MV-4-11 (cell line): Measurements from ENCODE around the gene CSNK1D.
"Not testable (repeated sequence)": the region's sequence is repeated elsewhere in the genome, so short reads cannot be mapped to it uniquely, and the experiment has no call there.

ENCODE experiments used
- DNase-seq: peaks from one replicate; lab custom pipeline; 2025; lab: John Stamatoyannopoulos, UW

Gene CSNK1D

DNA sequence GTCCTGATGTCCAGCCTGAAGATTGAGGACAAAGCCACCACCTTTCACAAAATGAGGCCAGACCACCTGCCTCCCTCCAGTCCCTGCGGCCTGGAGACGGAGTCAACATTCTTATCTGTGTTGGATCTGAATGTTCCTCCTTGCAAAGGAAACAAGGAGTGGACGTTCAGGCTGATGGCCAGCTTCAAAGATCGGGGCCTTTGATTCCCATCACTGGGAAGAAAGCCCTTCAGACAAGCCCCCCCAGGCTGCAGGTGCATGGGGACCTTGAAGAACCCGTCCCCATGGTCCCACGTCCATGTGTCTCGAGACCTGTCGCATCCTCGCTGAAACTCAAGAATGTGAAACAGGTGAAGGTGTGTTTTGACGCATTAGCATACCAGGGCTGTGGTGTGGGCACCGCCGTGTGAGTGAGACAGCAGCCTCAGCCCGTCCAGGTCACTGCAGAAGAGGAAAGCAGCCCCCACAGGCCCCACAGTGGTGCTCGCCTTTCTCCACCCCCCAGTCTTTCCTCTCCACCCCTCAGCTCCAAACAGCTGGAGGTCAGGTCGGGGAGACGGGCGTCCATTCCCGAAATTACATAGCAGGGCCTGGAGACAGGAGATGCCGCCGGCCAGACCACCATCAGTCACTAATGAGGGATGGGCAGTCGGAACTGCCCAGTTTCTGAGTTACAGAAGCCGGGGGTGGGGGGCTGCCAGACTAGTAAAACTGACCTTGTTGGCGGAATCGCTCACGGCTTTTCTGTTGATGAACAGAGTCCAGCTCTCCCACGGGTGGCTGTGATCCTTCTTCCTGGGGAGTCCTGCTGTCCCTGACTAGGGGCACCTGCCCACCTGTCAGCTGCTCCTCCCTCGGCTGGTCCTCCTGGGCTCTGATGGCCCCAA, 877 bp upstream of the CSNK1D start:
- no peak for DNase-seq

DNA sequence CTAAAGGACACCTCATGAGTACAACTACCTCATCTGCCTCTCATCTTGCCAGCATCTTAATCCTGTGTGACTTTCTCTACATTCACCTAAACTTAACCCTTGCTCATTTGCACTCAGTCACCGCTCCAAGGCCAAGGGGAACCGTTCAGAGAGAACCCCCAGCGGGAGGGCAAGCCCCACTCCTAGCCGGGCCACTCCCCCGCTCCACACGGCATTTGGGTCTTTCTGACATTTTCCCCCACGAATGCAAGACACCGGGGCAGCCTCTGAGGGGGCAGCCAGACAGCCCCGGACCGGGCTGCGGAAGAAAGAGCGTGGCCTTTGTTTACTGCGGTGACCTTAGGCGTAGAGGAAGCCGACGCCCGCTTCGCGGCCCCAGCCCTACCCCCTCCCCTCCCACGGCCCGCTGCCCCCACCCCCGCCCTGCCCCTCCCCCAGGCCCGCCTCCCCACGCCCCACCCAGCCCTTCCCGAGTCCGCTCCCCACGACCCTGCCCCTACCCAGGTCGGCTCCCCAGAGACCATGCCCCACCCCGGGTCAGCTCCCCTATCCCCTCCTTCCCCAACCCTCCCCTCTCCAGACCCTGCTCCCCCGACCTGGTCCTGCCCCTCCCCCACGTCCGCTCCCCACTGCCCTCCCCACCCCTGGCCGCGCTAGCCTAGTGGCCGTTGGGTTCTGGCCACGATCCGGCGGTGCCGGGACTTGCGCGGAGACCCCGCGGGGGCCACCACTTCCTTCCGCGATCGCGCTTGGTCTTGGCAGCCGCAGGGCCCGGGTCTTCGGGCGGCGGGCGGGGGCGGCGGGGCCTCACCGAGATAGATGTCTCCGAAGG, 789 bp downstream of the CSNK1D start:
- DNase-seq = no peak

DNA sequence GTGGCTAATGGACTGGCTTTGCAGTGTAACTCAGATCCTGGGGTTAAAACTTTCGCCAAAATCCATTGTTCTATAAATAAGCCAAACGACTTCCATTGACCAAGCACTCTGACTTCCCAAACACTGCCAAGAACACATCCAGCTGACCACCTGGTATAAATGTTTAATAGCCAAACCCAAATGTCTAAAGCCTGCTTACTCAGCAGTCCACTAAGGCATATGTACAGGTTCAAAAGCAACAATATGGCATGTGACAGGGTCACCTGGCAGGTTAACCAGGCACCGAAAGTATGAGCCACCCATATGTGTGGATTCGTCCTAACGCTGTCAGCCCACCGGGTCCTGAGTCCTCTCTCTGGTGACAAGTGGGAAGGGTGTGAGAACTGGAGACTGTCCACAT, 2.1 kb downstream of the CSNK1D start:
- DNase-seq = no peak

DNA sequence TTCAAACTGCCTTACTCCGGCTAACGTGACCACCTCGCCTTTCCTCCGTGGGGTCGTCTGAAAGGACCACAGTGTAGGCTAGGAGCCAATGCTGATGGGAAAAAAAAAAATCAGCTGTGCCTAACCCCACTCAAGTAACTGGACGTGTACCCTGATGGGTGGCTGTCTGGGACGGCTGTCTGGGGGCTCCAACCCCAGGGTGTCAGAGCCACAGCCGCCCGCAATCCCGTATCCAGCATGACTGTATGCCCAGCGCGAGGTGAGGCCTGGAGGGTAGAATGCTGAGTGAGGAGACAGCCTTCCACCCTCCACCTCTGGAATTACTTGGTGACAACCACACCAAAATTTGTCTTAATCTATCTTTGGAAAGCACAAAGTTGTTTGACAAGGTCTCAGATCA, 2.8 kb downstream of the CSNK1D start:
- DNase-seq = no peak

DNA sequence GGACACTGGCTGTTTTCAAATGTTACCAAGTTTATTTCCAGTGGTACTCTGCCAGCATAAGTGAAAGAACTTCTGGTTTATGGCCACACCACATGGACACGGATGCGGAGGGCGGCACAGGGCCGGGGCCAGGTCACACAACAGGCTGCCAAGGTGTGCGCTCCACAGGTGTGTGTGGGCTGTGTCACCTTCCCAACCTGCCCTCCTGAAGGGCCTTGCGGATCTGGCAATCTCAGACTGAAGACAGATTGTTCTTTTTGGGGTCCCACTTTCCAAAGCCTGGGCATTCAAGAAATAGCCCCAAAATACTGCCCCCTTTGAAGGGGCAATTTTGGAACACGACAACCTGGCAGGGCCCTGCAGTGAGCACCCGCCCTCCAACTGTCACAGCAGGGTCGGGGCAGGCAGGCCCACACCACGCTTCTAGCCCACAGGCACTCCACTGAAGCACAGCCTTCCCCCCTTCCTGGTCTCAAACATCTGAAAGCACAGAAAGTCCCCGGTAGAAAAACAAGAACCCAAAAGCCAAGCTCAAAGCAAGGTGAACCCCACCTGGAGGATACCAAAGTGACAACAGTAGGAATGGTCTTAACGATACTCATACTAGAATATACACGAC, 3.5 kb downstream of the CSNK1D start:
- DNase-seq = no peak

DNA sequence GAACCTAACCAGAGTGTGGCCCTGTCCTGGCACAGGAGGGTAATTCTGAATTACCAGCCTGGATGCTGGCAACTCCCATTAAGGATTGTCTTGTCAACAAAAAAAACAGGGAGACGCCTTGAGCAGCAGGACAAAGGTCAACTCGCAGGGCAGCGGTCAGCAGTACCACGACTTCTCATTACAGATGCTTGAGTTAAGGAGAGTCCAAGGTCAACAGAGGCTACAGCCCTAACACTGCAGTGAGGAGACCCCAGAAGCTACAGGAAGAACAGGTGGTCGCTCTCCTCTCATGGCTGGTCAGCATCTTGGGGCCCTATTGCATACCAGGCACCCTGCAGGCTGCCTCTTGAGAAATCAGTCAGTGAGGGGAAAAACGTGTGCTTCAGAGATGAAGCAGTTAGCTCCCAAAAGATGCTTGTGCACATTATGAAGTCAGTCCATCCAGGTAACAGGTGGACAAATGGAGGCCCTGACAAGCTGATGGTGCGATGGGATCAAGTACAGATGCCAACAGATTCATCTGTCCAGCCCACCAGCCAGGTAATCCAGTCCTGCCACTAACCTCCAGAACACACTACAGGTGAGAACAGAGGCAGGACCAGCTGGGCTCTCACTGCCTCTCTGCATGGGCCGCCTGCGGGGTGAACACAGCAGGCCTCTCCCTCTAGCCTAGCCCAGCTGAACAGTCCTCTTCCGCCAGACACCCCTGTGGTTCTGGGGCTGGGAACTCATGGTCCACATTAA, 4.2 kb downstream of the CSNK1D start:
- DNase-seq = no peak

DNA sequence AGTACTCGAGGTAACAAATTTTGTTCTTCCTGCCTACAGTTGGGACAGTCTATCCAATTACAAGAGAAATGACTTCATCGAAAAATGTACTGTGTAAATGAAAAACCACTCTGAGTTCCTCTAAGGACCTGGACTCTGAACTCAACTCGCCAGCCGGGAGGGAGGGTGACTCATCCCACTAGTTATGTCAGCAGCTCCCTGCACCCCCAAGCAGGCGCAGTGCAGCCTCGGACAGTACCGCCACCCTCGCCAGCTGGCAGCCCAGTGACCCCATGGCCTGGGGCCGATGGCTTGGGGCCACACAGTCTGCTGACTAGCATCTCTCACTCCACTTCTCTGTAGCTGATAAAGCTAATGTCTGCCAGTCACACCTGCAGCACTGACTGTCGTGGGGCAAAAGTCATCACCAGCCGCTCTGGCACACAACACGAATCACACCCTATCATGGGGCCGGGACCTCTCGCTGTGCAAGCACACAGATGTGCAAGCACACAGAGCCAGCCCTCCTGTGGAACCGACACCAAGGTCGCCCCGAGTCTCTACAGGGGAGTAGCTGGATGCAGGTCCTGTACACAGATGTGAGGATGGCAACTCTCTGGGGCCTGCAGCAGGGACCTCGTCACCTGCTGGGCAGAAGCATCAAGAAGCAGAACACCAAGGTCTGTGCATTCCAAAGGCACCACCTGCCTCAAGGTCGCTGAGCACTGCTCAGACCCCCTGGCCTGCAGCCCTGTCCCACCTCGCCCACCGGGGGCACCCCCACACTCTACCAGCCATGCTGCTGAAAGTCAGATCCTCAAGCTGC, 5.7 kb downstream of the CSNK1D start:
- peak; percentile 91 for DNase-seq

DNA sequence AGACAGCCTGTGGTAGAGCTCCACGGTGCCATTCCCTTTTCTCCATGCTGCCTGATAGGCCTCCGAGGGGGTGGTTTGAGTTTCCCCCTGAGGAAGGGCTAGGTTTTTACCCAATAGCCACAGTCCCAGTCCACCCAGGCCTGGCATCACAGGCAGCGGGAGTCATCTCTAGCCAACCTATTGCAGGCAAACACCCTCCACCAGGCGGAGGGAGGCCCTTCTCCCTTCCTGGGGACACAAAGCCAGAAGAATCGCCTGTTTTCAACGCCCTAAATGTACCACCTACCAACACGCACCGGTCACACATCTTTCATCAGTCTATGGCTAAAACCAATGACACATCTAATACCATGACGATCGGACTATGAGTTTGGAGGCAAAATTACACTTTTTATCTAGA, 7.4 kb downstream of the CSNK1D start:
- DNase-seq = no peak

DNA sequence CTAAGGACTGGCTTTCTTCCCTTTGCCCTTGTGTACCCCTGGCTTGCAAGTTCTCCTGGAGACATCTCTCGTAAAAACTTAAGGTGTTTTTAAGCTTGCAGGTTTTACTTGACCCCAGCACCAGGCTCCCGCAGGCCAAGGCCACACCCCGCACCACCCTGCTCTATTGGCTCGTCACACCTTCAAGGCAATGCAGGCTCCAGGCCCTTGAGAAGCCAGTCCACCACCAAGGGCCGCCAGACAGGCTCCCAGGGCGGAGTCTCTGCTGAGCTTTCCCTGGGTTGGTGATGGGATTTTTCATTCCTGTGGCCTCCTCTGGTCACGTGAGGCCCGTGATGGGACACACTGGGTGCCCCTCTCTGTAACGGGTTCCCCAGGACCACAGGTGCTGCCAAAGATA, 9.9 kb downstream of the CSNK1D start:
- DNase-seq = no peak

DNA sequence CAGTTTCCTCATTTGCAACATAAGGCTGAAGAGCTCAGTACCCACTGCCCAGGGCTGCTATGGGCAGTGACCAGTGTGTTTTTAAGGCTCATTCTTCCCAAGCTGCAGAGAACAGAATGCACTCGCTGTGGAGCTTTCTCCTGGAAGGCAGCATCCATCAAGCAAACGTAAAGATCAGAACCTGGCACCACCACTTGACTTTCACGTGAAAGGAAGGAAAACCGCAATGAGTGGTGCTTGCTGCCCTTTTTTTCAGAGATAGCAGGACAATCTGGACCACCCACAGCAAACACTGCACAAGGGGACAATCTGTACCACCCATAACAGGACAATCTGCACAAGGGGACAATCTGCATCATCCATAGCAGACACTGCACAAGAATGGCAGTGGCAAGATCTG, 11.2 kb downstream of the CSNK1D start:
- no peak for DNase-seq

DNA sequence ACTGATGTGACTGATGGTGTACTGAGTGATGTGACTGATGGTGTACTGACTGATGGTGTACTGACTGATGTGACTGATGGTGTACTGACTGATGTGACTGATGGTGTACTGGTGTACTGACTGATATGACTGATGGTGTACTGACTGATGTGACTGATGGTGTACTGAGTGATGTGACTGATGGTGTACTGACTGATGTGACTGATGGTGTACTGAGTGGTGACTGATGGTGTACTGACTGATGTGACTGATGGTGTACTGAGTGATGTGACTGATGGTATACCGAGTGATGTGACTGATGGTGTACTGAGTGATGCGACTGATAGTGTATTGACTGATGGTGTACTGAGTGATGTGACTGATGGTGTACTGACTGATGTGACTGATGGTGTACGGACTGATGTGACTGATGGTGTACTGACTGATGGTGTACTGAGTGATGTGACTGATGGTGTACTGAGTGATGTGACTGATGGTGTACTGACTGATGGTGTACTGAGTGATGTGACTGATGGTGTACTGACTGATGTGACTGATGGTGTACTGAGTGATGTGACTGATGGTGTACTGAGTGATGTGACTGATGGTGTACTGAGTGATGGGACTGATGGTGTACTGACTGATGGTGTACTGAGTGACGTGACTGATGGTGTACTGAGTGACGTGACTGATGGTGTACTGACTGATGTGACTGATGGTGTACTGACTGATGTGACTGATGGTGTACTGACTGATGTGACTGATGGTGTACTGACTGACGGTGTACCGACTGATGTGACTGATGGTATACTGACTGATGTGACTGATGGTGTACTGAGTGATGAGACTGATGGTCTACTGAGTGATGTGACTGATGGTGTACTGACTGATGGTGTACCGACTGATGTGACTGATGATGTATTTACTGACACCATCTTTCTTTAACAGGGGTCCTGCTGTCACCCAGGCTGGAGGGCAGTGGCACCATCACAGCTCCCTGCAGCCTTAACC, 13.2 kb downstream of the CSNK1D start:
- not testable (repeated sequence) for DNase-seq

DNA sequence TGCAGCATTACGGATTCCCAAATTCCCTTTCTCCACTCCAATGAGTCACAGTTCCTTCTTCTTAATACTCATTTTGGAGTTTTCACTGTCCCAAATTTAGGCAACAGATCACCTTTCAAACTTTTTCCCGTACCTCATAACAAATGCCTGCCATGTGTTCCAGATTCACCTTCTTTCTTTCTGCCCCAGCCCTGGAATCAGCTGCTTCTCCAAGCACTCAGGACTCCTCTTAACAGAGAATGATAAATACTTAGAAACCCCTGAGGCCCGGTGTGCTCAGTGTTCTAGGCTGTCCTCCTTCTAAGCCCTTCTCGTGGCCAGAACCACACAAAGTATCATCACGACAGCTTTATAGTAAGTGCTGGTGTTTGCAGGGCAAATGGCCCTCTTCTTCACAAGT, 14.9 kb downstream of the CSNK1D start:
- no peak for DNase-seq

DNA sequence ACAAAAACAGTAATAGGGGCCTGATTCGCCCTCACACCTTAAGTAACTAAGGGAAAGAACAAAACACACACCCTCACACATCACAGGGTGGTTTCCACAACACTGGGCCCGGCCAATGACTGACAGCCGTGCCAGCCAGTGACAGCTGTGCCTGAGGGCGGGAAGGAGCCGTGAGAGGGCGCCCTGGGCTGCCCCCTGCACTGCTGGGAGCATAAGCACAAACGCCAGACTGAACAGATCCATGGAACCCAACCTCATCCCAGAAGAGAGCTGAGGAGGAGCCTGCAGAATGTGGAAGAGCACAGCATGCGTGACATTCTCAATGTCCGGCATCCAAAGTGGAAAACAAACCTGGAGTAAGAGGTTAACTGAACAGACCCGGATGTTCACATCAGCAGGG, 16.0 kb downstream of the CSNK1D start:
- DNase-seq = no peak

DNA sequence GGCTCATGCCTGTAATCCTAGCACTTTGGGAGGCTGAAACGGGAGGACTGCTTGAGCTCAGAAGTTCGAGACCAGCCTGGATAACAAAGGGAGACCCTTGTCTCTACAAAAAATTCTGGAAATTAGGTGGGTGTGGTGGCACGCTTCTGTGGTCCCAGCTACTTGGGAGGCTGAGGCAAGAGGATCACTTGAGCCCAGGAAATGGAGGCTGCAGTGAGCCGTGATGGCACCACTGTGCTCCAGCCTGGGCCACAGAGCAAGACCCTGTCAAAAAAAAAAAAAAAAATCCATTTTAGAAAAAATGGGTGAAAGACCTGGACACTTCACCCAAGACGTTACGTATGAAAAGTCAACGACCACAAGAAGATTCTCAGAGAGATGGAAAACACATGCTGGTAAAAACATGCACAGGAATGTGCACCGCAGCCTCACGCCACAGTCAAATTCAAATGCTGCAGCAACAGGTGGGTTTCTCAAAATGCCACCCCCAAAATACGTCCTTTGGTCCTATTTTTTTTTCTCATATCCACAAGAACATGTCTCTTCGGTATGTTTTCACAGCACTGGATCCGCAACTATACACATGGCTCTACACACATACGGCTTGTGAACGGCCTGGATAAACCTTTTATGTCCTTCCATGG, 17.1 kb downstream of the CSNK1D start:
- DNase-seq = no peak

DNA sequence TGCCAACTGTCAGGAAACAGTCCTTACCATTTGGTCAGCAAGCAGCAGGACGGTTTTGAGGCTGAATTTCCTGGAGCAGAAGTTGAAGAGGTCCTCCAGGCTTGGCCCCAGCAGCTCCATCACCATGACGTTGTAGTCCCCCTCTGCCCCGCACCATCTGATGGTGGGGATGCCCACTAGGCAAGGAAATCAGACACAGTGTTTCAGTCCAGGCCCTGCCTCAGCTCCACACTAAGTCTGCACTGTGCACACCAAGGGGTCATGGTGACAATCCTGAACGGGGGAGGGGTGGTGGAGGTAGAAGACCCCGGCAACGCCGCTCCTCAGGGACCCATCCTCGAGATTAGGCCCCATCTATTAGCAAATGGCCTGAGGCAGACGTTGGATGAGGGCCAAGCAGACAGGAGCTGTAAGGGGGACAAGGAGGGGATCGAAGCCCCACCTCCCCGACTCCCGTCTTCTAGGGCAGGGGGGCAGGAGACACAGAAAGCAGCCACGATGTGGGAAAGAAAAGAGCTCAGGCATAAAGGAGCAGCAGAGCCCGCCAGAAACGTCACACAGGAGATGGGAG, 18.0 kb downstream of the CSNK1D start:
- DNase-seq = no peak

DNA sequence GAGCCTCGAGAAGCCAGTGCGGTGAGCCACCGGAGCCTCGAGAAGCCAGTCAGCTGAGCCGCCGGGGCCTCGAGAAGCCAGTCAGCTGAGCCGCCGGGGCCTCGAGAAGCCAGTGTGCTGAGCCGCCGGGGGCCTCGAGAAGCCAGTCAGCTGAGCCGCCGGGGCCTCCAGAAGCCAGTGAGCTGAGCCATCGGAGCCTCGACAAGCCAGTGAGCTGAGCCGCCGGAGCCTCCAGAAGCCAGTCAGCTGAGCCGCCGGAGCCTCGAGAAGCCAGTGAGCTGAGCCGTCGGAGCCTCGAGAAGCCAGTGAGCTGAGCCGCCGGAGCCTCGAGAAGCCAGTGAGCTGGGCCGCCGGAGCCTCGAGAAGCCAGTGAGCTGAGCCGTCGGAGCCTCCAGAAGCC, 18.8 kb downstream of the CSNK1D start:
- not testable (repeated sequence) for DNase-seq

DNA sequence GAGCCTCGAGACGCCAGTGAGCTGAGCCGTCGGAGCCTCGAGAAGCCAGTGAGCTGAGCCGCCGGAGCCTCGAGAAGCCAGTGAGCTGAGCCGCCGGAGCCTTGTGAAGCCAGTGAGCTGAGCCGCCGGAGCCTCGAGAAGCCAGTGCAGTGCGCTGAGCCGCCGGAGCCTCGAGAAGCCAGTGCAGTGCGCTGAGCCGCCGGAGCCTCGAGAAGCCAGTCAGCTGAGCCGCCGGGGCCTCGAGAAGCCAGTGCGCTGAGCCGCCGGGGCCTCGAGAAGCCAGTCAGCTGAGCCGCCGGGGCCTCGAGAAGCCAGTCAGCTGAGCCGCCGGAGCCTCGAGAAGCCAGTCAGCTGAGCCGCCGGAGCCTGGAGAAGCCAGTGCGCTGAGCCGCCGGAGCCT, 19.4 kb downstream of the CSNK1D start:
- DNase-seq = not testable (repeated sequence)

DNA sequence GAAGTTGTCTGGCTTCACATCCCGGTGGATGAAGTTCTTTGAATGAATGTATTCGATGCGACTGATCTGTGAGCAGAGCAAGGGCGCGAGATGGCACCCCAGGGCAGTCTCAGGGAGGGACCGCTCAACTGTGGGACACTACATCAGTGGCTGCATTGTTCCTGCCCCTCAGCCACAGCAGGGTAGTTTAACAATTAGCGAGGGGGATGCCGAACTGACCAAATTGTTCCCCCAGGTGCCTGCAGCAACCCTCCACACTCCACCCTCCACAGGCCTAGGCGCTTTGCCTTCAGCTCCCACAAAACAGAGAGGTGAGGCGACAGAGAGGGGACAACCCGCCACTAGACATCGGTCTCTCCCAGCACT, 20.3 kb downstream of the CSNK1D start:
- no peak for DNase-seq

DNA sequence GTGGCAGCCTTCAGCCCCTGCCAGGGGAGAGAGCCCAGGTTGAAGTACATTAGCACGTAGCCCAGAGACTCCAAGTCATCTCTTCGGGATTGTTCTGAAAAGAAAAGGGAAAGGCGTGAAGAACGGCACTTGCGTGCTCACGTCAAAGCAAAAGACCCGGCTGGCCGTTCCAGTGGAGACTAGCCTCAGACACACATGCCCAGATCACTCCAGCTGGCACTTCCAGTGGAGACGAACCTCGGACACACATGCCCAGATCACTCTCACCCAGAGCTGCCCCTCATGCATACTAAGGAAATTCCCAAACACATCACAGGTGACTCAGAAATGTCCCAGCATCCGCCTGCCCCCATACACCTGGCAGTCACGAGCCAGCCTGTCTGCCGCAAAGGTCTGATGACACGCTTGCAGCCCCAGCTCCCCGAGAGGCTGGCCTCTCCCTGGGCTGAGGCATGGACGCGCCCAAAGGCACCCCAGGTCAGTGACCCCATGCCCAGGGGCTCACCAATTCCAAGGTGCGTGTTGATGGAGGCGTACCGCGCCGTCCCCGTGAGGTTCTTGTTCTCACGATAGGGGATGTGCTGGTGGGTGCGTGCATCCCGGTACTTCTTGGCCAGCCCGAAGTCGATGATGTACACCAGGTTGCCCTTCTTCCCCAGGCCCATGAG, 20.9 kb downstream of the CSNK1D start:
- DNase-seq = no peak
